NCI-H146 treated with DMSO at 0.1 percent for 48 hours (cell line): ENCODE measurements around the gene TTLL11.

Experiments
- DNase-seq: peaks from one replicate; lab custom pipeline; 2025; ENCODE audit not compliant: unreplicated experiment; lab: John Stamatoyannopoulos, UW

The TTLL11 gene, protein sequence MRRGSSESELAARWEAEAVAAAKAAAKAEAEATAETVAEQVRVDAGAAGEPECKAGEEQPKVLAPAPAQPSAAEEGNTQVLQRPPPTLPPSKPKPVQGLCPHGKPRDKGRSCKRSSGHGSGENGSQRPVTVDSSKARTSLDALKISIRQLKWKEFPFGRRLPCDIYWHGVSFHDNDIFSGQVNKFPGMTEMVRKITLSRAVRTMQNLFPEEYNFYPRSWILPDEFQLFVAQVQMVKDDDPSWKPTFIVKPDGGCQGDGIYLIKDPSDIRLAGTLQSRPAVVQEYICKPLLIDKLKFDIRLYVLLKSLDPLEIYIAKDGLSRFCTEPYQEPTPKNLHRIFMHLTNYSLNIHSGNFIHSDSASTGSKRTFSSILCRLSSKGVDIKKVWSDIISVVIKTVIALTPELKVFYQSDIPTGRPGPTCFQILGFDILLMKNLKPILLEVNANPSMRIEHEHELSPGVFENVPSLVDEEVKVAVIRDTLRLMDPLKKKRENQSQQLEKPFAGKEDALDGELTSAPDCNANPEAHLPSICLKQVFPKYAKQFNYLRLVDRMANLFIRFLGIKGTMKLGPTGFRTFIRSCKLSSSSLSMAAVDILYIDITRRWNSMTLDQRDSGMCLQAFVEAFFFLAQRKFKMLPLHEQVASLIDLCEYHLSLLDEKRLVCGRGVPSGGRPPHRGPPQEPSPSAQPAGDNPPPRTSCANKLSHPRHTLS

DNA sequence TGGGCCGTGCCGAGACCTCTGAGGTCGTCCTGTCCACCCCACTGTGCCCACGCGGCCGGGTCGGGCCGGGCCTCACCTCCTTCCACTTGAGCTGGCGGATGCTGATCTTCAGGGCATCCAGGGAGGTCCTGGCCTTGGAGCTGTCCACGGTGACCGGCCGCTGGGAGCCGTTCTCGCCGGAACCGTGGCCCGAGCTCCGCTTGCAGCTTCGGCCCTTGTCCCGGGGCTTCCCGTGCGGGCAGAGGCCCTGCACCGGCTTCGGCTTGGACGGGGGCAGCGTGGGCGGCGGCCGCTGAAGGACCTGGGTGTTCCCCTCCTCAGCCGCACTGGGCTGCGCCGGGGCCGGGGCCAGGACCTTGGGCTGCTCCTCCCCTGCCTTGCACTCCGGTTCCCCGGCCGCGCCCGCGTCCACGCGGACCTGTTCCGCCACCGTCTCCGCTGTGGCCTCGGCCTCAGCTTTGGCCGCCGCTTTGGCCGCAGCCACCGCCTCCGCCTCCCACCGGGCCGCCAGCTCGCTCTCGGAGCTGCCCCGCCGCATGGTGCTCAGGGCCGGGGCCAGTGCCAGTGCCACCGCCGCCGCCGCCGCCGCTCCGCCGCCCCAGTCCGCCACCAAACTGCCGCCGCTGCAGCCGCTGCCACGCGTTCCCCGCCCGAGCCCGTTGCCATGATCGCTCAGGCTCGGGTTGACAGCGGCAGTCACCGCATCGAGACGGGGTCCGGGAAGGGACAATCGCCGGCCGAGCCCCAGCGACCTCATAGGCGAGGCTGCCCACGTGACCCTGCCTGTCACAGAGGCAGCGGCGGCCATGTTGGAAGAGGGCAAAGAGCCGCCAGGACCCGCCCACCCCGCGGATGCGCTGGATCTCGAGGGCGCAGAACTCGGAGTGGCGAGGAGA, at the start of gene TTLL11:
TSS of gene TTLL11 (minus strand) at position 698 of the 896 bp plus-strand sequence. CDS start at position 538, 160 bp downstream.
- DNase-seq: peak; percentile 65

DNA sequence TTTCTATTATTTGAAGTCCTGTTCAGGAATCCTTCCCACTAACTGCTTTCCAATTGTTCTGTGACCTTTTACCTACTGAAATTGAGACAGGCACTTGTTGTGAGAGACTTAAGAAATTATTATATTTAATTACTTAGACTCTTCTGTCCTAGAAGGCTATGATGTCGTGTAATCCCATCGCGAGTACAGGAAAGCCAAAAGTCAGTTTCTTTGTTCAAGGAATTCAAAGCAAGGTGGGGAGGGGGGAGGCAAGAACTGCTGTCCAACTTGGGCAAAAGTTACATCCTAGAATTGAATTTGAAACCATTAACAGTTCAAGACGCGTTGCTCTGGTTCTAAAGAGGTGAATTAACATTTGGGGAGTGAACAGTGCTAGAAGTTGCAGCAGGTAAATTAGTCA, 48.6 kb upstream of the TTLL11 start:
- no peak for DNase-seq

DNA sequence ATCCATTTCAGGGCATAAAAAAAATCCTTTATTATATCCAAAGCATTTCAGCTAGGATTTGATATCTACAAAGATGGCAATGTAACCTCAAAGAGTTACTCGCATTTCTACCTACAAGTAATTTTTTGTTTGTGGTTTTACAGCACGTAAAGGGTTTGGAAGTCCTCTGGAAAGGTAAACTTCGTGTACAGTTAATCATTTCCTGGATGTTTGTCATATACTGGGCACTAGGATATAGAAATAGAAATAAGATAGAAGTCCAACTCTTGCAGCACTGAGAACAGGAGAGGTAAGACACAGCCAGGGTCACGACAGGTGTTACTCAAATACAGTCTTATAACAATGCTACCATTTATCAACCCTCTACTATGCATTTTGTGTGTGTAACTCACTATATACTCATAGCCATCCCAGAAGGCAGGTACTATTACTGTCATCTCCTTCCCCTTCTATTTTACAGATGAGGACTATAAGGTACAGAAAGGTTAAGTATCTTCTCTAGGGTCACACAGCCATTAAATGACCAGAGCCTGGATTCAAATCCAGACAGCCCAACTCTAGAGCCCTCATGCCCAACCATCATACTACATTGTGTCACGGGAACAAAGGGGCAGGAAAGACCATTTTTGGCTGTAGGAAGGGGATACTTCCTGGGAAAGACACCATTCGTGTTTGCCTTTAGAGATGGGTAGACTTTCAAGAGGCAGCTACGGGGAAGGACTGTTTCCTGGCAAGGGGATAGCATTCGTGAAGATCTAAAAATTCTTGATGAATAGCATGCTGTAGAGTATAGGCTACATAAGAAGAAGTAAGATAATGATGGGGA, 47.5 kb upstream of the TTLL11 start:
- DNase-seq: no peak

GRCh38 chr9:122138560-122139268, 45.6 kb upstream of the TTLL11 start:
- no peak for DNase-seq

GRCh38 chr9:122135529-122135859, 42.4 kb upstream of the TTLL11 start:
- no peak for DNase-seq

- peak; percentile 67 for DNase-seq
Observed at GRCh38 chr9:122134822-122135528, 41.9 kb upstream of the TTLL11 start.

DNA sequence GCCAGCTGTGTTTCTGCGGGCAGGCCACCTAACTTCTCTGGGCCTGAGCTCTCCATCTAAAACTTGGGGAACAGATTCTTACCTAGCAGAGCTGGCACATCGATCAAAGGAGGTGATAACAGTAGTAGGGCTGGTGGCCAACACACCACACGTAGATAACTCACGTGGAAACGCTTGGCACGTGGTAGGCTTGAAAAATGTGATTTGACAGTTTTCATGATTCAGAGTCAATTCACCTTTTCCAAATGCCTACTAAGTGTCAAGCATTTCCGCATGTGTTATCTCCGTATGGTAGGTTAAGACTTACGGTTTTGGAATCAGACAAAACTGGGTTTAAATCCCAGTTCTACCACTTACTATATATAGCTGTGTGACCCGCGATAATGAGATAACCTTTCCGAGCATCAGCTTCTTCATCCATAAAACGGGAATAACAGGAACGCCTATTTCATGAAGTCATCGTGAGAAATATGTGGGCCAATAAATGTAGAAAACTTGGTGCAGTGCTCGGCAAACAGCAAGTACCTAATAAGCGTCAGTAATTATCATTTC, 41.0 kb upstream of the TTLL11 start:
- DNase-seq: no peak

DNA sequence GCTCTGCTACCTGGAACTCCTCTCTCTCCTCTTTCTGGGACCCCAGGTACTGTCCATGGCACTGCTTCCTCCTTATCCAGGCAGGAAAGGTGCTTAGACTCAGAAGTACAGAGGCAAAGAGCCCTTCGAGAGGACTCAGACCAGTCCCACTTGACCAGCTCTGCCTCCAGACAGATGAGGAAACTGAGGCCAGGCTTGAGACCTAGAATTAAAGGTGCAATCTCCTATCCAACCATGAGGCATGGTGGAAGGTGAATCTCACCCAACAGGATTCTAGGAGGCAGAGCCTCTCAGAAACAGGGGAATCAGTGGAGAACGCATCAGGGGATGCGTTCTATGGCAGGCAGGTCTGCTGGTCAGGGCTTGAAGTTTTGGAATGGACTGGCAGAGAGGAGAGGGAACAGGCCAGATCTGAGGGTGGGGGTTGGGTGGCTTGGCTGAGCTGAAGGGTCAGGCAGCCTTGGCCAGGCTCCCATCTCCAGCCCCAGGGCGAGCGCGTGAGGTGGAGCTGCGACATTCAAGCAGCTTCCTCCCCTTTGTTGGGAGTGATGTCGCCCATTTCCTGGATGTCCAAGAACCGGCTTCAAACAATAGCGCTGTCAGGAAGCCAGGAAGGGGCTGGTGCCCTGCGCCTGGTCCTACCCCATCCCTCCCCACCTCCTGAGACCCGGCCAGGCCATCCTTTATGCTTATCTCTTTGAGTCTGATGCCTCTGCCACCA, 40.3 kb upstream of the TTLL11 start:
- DNase-seq: no peak

DNA sequence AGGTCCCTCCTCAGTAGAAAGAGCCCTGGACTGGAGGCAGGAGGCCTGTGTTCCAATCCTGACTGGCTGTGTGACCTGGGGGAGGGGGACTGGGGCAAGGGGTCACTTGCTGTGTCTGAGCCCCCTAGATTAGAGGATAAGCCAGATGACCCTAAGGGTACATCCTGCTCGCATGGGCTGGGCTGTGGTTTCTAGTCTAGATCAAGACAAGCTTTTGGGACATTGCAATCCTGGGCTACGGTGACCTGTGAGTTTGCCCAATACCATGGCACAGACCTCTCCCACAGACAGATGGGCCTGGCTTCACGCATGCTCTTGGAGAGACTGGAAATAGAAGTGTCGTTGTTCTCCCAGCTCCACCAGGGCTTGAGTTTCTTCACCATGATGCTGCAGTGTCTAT, 39.4 kb upstream of the TTLL11 start:
- DNase-seq: no peak

DNA sequence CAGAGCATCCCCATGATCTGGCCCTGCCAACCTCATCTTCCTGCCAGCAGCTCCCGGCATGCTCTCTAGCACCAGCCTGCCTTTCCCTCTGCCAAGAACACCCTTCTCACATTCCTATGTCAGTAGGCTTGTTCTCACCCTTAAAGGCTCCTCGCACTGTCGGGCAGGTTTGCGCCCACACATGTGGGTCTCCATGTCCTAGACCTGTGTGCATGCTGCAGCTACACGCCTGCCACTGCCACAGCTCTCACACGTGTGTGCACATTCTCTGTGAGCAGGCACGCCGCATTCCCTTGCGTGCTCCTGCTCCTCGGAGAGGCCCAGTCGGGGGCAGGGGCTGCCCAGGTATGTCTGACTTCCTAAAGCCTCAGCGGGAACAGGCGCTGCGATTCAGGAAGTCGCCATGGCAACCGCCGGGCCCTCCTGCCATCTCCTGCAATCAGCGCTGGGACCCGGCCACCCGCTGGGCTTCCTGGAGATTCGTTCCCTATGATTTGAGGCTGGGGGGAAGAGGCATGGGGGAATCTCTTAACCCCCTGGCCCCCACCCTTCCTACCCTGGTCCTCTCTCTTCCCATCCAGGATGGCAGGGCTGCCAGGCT, 38.4 kb upstream of the TTLL11 start:
- DNase-seq: peak; percentile 50

DNA sequence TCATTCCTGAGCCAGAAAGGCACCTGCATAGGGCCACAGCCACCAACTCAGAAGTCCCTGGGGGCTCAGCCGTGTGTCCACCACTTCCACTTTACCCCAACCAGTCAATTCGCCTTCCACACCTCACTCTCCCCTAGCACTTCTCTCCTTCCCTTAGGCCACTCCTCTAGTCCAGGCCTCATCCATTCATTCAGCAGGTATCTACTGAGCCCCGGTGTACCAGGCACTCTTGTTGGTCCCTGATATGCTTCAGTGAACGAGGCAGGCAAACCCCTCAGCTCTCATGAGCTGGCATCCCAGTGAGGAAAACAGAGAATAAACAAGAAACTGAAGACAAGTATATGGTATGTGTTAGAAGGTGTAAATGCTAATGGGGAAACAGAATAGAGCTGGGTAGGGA, 37.7 kb upstream of the TTLL11 start:
- DNase-seq: no peak

DNA sequence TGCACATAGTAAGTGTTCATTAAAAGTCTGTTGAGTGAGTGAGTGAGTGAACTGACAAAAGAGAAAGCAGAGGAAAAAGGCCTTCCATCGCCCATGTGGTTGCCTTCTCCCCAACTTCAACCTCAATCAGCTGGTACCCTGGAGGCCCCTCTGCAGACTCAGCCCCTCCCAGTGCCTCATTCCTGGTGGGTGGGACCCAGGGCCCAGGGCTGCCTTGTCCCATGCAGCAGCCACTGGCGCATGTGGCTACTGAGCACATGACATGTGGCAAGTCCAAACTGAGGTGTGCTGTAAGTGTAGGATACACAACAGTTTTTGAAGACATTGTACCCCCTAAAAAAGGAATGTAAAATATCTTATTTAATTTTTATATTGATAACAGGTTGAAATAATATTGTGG, 36.9 kb upstream of the TTLL11 start:
- DNase-seq: no peak

- no peak for DNase-seq
Observed at GRCh38 chr9:122128969-122129343, 35.8 kb upstream of the TTLL11 start.

- DNase-seq: no peak
Observed at GRCh38 chr9:122128007-122128968, 35.2 kb upstream of the TTLL11 start.

GRCh38 chr9:122127396-122127798, 34.3 kb upstream of the TTLL11 start:
- no peak for DNase-seq

GRCh38 chr9:122126331-122127261, 33.5 kb upstream of the TTLL11 start:
- no peak for DNase-seq
